ENCODE data around the gene SEC22A. TPM values are rescaled to one million over a fixed set of nuclear protein-coding genes. Genes with fewer than 3 reads are reported as not detected.

Gene SEC22A
- total and polyA plus RNA-seq, 4 experiments from 2014 or later = 19.4 to 26.5 (median 22.5) TPM

DNA sequence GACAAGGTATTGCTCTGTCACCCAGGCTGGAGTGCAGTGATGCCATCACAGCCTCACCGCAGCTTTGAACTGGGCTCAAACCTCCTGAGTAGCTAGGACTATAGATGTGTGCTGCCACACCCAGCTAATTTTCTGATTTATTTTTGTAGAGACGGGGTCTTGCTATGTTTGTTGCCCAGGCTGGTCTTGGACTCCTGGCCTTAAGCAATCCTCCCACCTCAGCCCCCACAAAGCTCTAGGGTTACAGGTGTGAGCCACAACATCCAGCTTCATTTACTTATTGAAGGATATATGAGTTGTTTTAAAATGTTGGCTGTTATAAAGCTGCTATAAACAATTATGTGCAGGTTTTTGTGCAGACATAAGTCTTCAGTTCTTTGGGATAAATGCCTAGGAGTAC is 62.2 kb downstream of the SEC22A start:
- no peaks in the 10 kb centered on the region for H3K4me1 ChIP-seq (ENCODE audit: insufficient read depth, low read length)
- no peaks in the 10 kb centered on the region for H3K9me3 ChIP-seq (ENCODE audit: control insufficient read depth in 1 of 2, low read length in 2 of 2)
- Mint-ChIP-seq H3K27ac (no peak overlapping the region), H3K27me3 (no peaks in the 10 kb centered on the region), H3K9me3 (peaks cover 0 to 2% (median 0%) of the 10 kb centered on the region in 8 donors), H3K36me3 (peaks cover 54 to 57% of the 10 kb centered on the region in 2 donors), H3K4me1 (peaks cover 0 to 5% (median 2%) of the 10 kb centered on the region in 4 donors), H3K4me3 (no peak overlapping the region)
- ChIA-PET CTCF (ENCODE audit: partially characterized antibody) (no interaction called here), POLR2A (ENCODE audit: partially characterized antibody) (no interaction called here)
- H3K27me3 ChIP-seq (ENCODE audit: insufficient read depth, low read length) = no peaks in the 10 kb centered on the region
- no peaks in the 10 kb centered on the region for H3K36me3 ChIP-seq (ENCODE audit: insufficient read depth, low read length)
- DNase-seq = no peak
- no peak overlapping the region for H3K4me3 ChIP-seq (ENCODE audit: low read length in 2 of 2)
- H3K27ac ChIP-seq (ENCODE audit: low read depth, low read length) = no peak overlapping the region
- intact Hi-C loops (cut with micrococcal nuclease) = no loop called here

DNA sequence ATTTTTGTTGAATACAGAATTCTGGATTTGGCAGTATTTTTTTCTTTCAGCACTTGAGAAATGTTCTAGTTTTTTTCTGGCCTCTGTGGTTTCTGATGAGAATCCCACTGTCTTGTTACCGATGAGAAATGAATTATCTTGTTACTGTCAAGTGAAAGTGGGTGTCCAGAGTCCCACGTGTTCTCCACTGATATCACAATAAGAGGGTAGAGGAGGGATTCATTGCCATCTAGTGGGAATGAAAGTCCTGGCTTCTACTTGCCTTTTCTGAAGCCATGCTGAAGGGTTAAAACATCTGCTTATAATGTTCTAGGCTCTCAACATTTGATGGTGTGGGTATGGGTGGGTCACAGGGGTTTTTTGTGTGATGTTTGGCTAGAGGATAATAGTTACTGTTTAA is 66.1 kb downstream of the SEC22A start:
- Histone ChIP-seq H3K4me1 (ENCODE audit: insufficient read depth, low read length) (no peaks in the 10 kb centered on the region), H3K4me3 (ENCODE audit: low read length in 2 of 2) (no peak overlapping the region), H3K36me3 (ENCODE audit: insufficient read depth, low read length) (no peaks in the 10 kb centered on the region), H3K27ac (ENCODE audit: low read depth, low read length) (no peak overlapping the region), H3K27me3 (ENCODE audit: insufficient read depth, low read length) (no peaks in the 10 kb centered on the region), H3K9me3 (ENCODE audit: control insufficient read depth in 1 of 2, low read length in 2 of 2) (no peaks in the 10 kb centered on the region)
- H3K27ac Mint-ChIP-seq = peak overlapping the region in 1 of 7 donors; percentile 11
- H3K4me3 Mint-ChIP-seq = no peak overlapping the region
- intact Hi-C loops (cut with micrococcal nuclease) = no loop called here
- H3K36me3 Mint-ChIP-seq = peaks cover 55 to 58% of the 10 kb centered on the region in 2 donors
- H3K4me1 Mint-ChIP-seq = peaks cover 0 to 3% (median under 1%) of the 10 kb centered on the region in 4 donors
- CTCF ChIA-PET (ENCODE audit: partially characterized antibody) = no interaction called here
- peaks cover 0 to 2% (median 0%) of the 10 kb centered on the region in 8 donors for H3K9me3 Mint-ChIP-seq
- POLR2A ChIA-PET (ENCODE audit: partially characterized antibody) = no interaction called here
- DNase-seq = no peak
- H3K27me3 Mint-ChIP-seq = no peaks in the 10 kb centered on the region

DNA sequence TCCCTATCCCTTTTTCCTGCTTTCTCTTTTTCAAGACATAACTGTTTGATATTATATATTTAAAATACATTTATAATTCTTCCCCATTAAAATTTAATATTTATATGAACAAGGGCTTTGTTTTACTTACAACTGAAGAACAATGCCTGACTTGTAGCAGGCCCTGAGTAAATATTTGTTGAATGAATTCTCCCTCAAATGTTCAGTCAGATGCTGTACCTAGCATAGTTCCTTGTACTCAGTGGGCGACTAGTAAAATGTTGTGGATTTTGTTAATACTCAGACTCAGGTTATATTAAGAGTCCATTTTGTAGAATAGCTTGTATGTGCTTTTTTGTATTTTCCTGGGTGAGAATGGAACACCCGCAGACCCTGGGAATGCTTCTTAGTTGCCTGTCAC is 69.1 kb downstream of the SEC22A start:
- POLR2A ChIA-PET (ENCODE audit: partially characterized antibody) = no interaction called here
- no peaks in the 10 kb centered on the region for H3K4me1 ChIP-seq (ENCODE audit: insufficient read depth, low read length)
- H3K4me1 Mint-ChIP-seq = peaks cover 0 to 3% (median under 1%) of the 10 kb centered on the region in 4 donors
- H3K27ac Mint-ChIP-seq = no peak overlapping the region
- H3K27me3 ChIP-seq (ENCODE audit: insufficient read depth, low read length) = no peaks in the 10 kb centered on the region
- peaks cover 0 to 2% (median 0%) of the 10 kb centered on the region in 8 donors for H3K9me3 Mint-ChIP-seq
- H3K27me3 Mint-ChIP-seq = no peaks in the 10 kb centered on the region
- H3K36me3 Mint-ChIP-seq = peaks cover 38 to 43% of the 10 kb centered on the region in 2 donors
- no peaks in the 10 kb centered on the region for H3K9me3 ChIP-seq (ENCODE audit: control insufficient read depth in 1 of 2, low read length in 2 of 2)
- DNase-seq = no peak
- no peaks in the 10 kb centered on the region for H3K36me3 ChIP-seq (ENCODE audit: insufficient read depth, low read length)
- intact Hi-C loops (cut with micrococcal nuclease) = no loop called here
- no peak overlapping the region for H3K4me3 Mint-ChIP-seq
- H3K27ac ChIP-seq (ENCODE audit: low read depth, low read length) = no peak overlapping the region
- H3K4me3 ChIP-seq (ENCODE audit: low read length in 2 of 2) = no peak overlapping the region
- CTCF ChIA-PET (ENCODE audit: partially characterized antibody) = no interaction called here

DNA sequence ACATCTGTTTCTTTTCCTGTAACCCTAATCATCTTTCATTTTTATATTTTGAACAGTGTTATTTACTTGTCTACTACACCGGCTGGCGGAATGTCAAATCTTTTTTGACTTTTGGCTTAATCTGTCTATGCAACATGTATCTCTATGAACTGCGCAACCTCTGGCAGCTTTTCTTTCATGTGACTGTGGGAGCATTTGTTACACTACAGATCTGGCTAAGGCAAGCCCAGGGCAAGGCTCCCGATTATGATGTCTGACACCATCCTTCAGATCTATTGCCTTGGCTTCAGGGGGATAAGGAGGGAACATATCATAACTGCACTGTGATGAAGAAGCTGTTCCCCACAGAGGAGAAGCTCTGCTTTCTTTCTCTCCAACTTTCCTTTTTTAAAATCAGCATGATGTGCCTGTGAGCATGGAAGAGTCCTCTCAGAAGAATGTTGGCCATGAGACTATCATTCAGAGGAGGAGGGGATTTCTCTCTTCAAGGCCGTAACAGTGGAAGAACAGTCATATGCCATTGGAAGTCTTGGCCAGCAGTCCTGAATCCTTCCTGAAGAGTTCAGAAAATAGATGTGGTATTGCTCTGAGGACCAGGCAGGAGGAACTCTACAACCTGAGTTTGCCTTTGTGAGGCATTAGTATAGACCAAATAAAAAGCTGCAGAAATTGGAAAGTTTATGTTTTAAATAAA is 69.9 kb downstream of the SEC22A start:
- Mint-ChIP-seq H3K27ac (peak overlapping the region in 1 of 7 donors; percentile 25), H3K4me3 (no peak overlapping the region), H3K4me1 (peaks cover 0 to 2% (median 2%) of the 10 kb centered on the region in 4 donors), H3K9me3 (no peaks in the 10 kb centered on the region), H3K36me3 (peaks cover 31 to 35% of the 10 kb centered on the region in 2 donors), H3K27me3 (no peaks in the 10 kb centered on the region)
- intact Hi-C loops (cut with micrococcal nuclease) = no loop called here
- DNase-seq = no peak
- Histone ChIP-seq H3K4me3 (ENCODE audit: low read length in 2 of 2) (no peak overlapping the region), H3K4me1 (ENCODE audit: insufficient read depth, low read length) (no peaks in the 10 kb centered on the region), H3K27me3 (ENCODE audit: insufficient read depth, low read length) (no peaks in the 10 kb centered on the region), H3K9me3 (ENCODE audit: control insufficient read depth in 1 of 2, low read length in 2 of 2) (no peaks in the 10 kb centered on the region), H3K36me3 (ENCODE audit: insufficient read depth, low read length) (no peaks in the 10 kb centered on the region), H3K27ac (ENCODE audit: low read depth, low read length) (no peak overlapping the region)
- CTCF ChIA-PET (ENCODE audit: partially characterized antibody) = no interaction called here
- POLR2A ChIA-PET (ENCODE audit: partially characterized antibody) = no interaction called here

DNA sequence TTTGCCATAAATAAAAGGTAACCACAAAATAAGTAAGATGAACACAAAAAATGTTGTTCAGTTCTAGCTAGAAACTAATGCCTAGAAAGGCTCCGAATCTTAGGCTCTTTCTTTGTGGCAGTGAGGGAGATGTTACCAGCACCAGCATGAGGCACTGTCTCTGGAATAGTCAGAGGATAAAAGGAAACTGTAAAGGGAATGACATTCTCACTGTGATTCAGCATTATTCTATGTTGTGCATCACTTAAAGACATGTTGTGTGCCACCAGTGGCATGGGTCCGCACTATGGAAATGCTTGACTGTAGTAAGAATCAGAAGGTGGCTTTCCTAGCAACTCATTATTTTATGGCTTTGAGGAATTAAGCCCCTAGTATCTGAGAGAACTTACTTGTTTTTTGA is 70.8 kb downstream of the SEC22A start:
- Histone ChIP-seq H3K27me3 (ENCODE audit: insufficient read depth, low read length) (no peaks in the 10 kb centered on the region), H3K36me3 (ENCODE audit: insufficient read depth, low read length) (no peaks in the 10 kb centered on the region), H3K9me3 (ENCODE audit: control insufficient read depth in 1 of 2, low read length in 2 of 2) (no peaks in the 10 kb centered on the region), H3K4me1 (ENCODE audit: insufficient read depth, low read length) (no peaks in the 10 kb centered on the region), H3K4me3 (ENCODE audit: low read length in 2 of 2) (no peak overlapping the region), H3K27ac (ENCODE audit: low read depth, low read length) (no peak overlapping the region)
- no peak for DNase-seq
- no peaks in the 10 kb centered on the region for H3K9me3 Mint-ChIP-seq
- intact Hi-C loops (cut with micrococcal nuclease) = no loop called here
- ChIA-PET CTCF (ENCODE audit: partially characterized antibody) (no interaction called here), POLR2A (ENCODE audit: partially characterized antibody) (no interaction called here)
- H3K4me3 Mint-ChIP-seq = no peak overlapping the region
- H3K4me1 Mint-ChIP-seq = peaks cover 0 to 4% (median under 1%) of the 10 kb centered on the region in 4 donors
- no peaks in the 10 kb centered on the region for H3K27me3 Mint-ChIP-seq
- peaks cover 23 to 26% of the 10 kb centered on the region in 2 donors for H3K36me3 Mint-ChIP-seq
- no peak overlapping the region for H3K27ac Mint-ChIP-seq

DNA sequence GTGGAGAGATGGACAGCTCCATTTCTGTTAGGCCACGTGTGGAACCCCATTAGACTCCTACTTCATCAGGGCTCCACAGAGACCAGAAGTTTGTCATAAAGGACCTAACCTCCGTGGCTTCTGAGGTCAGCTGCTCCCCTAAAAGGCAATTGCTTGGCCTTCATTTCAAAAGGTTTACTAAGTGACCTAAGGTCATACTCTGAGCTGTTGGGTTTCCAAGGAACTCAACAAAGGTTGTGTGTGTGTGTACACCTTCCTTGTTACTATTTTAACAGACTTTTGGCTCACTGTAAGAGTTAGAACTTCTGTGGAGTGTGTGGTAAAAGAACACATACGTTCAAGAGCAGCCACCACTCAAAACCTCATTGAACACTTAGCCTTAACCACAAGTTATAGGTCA is 73.9 kb downstream of the SEC22A start:
- H3K4me3 Mint-ChIP-seq = no peak overlapping the region
- no peaks in the 10 kb centered on the region for H3K27me3 Mint-ChIP-seq

DNA sequence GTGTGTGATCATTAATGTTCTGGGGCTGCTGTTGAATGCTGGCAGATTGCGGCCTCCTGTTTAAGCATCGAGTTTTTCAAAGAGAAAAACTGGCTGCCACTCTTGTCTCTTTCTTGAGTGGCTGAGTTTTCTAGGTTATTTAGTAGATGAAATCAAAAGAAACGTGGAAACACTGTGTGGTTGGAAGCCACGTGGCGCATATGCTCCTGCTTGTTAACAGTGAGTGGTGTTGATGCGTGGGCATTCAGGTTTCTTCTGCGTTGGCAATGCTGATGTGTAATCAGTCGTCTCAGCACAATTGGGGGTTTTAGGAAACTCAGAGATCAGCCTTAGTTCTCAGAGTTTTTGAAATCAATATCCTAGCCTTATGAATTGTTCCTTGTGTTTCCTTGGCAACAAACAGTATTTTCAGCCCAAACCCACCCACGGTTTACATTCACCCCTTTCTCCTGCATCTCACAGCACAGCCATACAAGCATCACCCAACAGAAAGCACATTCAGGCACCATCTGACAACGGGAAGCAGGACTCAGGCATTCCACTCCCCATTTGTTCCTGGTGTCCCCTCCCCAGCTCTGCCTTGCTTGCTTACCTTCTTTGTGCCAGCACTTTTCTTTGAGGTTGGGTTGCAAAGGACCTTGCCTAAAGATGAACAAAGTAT is 74.7 kb downstream of the SEC22A start:
- ChIA-PET CTCF (ENCODE audit: partially characterized antibody) (no interaction called here), POLR2A (ENCODE audit: partially characterized antibody) (no interaction called here)
- no peak overlapping the region for H3K27ac ChIP-seq (ENCODE audit: low read depth, low read length)
- H3K27me3 ChIP-seq (ENCODE audit: insufficient read depth, low read length) = no peaks in the 10 kb centered on the region
- Mint-ChIP-seq H3K4me1 (peaks cover 0 to 4% (median 0%) of the 10 kb centered on the region in 4 donors), H3K27me3 (no peaks in the 10 kb centered on the region), H3K9me3 (no peaks in the 10 kb centered on the region), H3K4me3 (no peak overlapping the region), H3K27ac (no peak overlapping the region), H3K36me3 (peaks cover 5 to 15% of the 10 kb centered on the region in 2 donors)
- no peak overlapping the region for H3K4me3 ChIP-seq (ENCODE audit: low read length in 2 of 2)
- DNase-seq = no peak
- H3K9me3 ChIP-seq (ENCODE audit: control insufficient read depth in 1 of 2, low read length in 2 of 2) = no peaks in the 10 kb centered on the region
- no peaks in the 10 kb centered on the region for H3K36me3 ChIP-seq (ENCODE audit: insufficient read depth, low read length)
- H3K4me1 ChIP-seq (ENCODE audit: insufficient read depth, low read length) = no peaks in the 10 kb centered on the region
- intact Hi-C loops (cut with micrococcal nuclease) = no loop called here

More for the DNA sequence above, 73.9 kb downstream of the SEC22A start:
- peaks cover 0 to 4% (median 0%) of the 10 kb centered on the region in 4 donors for H3K4me1 Mint-ChIP-seq
- ChIA-PET CTCF (ENCODE audit: partially characterized antibody) (no interaction called here), POLR2A (ENCODE audit: partially characterized antibody) (no interaction called here)
- peaks cover 13 to 18% of the 10 kb centered on the region in 2 donors for H3K36me3 Mint-ChIP-seq
- no peaks in the 10 kb centered on the region for H3K4me1 ChIP-seq (ENCODE audit: insufficient read depth, low read length)
- DNase-seq = no peak
- H3K27me3 ChIP-seq (ENCODE audit: insufficient read depth, low read length) = no peaks in the 10 kb centered on the region
- H3K9me3 Mint-ChIP-seq = no peaks in the 10 kb centered on the region
- H3K36me3 ChIP-seq (ENCODE audit: insufficient read depth, low read length) = no peaks in the 10 kb centered on the region
- no peak overlapping the region for H3K27ac Mint-ChIP-seq
- intact Hi-C loops (cut with micrococcal nuclease) = no loop called here
- H3K27ac ChIP-seq (ENCODE audit: low read depth, low read length) = no peak overlapping the region
- H3K4me3 ChIP-seq (ENCODE audit: low read length in 2 of 2) = no peak overlapping the region
- no peaks in the 10 kb centered on the region for H3K9me3 ChIP-seq (ENCODE audit: control insufficient read depth in 1 of 2, low read length in 2 of 2)

All from CD4-positive, alpha-beta memory T cell (primary cell).